ENCODE results near the gene EDEM3.

The EDEM3 gene

DNA sequence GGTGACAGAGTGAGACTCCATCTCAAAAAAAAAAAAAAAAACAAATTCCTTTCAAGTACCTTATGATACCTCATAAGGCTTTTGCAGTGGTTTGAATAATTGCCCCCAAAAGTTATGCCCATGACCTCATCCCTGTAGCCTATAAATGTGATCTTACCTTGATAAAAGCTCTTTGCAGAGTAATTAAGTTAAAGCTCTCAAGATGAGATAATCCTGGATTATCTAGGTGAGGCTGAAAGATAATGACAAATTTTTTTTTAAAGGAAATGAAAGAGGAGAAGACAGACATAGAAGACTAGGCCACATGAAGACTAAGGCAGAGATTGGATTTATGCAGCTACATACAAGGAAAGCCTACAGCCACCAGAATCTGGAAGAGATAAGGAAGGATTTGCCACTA lies 20.7 kb upstream of the EDEM3 start:
- no peak overlapping the region for H3K4me3 ChIP-seq (ENCODE audit: low read depth, low read length)
- no peaks in the 10 kb centered on the region for H3K36me3 ChIP-seq
- no peak for TF ChIP-seq CTCF (IDR thresholded peaks at IDR 0.05; ENCODE audit: low read depth, low read length)

DNA sequence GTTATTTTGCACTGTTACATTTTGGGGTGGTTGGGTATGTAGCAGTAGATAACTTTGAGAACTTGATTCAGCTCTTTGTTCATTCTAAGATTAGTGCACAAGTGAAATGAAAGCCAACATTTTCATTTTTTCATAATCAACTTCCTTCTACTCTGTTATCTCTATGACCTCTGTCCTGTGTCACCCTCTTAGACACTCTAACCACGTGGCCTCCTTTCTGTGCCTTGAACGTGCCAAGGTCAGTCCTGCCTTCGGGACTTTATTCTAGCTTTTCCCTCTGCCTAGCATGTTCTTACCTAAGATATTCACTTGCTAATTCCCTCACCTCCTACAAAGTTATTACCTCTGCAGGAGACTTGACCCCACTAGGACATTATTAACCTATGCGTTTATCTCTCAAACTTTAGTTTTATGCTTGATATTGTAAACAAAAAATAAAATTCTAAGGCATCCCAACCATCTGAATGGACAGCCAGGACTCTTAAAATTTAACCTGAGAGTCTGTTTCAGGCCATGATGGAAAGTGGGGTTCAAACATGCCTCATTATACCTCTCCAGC lies 19.2 kb upstream of the EDEM3 start:
- H3K27ac ChIP-seq, result no peak overlapping the region
- no peak for TF ChIP-seq CTCF (IDR thresholded peaks at IDR 0.05; ENCODE audit: low read depth, low read length)
- no peaks in the 10 kb centered on the region for H3K9me3 ChIP-seq (ENCODE audit: severe bottlenecking)
- no peaks in the 10 kb centered on the region for H3K36me3 ChIP-seq
- no peaks in the 10 kb centered on the region for H3K27me3 ChIP-seq (ENCODE audit: insufficient read depth, low read depth, severe bottlenecking)
- DNase-seq, result no peak
- H3K4me3 ChIP-seq (ENCODE audit: low read depth, low read length), result no peak overlapping the region

More for the DNA sequence above, 20.7 kb upstream of the EDEM3 start:
- no peak for DNase-seq
- Histone ChIP-seq H3K9me3 (ENCODE audit: severe bottlenecking) (no peaks in the 10 kb centered on the region), H3K27ac (no peak overlapping the region), H3K27me3 (ENCODE audit: insufficient read depth, low read depth, severe bottlenecking) (no peaks in the 10 kb centered on the region)

- Histone ChIP-seq H3K9me3 (ENCODE audit: severe bottlenecking) (no peaks in the 10 kb centered on the region), H3K36me3 (no peaks in the 10 kb centered on the region), H3K27me3 (ENCODE audit: insufficient read depth, low read depth, severe bottlenecking) (no peaks in the 10 kb centered on the region), H3K4me3 (ENCODE audit: low read depth, low read length) (no peak overlapping the region), H3K27ac (no peak overlapping the region)
- DNase-seq, result peak; percentile 50
- no peak for TF ChIP-seq CTCF (IDR thresholded peaks at IDR 0.05; ENCODE audit: low read depth, low read length)
Measured at GRCh38 chr1:184771190-184771691, 16.6 kb upstream of the EDEM3 start.

GRCh38 chr1:184770181-184770979 lies 15.7 kb upstream of the EDEM3 start:
- no peak for DNase-seq
- Histone ChIP-seq H3K27me3 (ENCODE audit: insufficient read depth, low read depth, severe bottlenecking) (no peaks in the 10 kb centered on the region), H3K27ac (no peak overlapping the region), H3K36me3 (no peaks in the 10 kb centered on the region), H3K4me3 (ENCODE audit: low read depth, low read length) (no peak overlapping the region), H3K9me3 (ENCODE audit: severe bottlenecking) (no peaks in the 10 kb centered on the region)
- TF ChIP-seq CTCF (IDR thresholded peaks at IDR 0.05; ENCODE audit: low read depth, low read length), result no peak

GRCh38 chr1:184769241-184769640 lies 14.6 kb upstream of the EDEM3 start:
- Histone ChIP-seq H3K36me3 (no peaks in the 10 kb centered on the region), H3K27me3 (ENCODE audit: insufficient read depth, low read depth, severe bottlenecking) (no peaks in the 10 kb centered on the region), H3K27ac (no peak overlapping the region), H3K9me3 (ENCODE audit: severe bottlenecking) (no peaks in the 10 kb centered on the region), H3K4me3 (ENCODE audit: low read depth, low read length) (no peak overlapping the region)
- no peak for TF ChIP-seq CTCF (IDR thresholded peaks at IDR 0.05; ENCODE audit: low read depth, low read length)
- DNase-seq, result no peak
